ENCODE measurements around the gene USP37.

Gene USP37

GRCh38 chr2:218404351-218405085, 163.6 kb downstream of the USP37 start:
- DNase-seq (ENCODE audit: low read depth in 4 of 4, low spot score in 1 of 4): no peak

- DNase-seq (ENCODE audit: low read depth in 4 of 4, low spot score in 1 of 4): no peak
Measured at GRCh38 chr2:218403810-218404209, 164.3 kb downstream of the USP37 start.

GRCh38 chr2:218402911-218403411, 165.2 kb downstream of the USP37 start:
- DNase-seq (ENCODE audit: low read depth in 4 of 4, low spot score in 1 of 4): no peak

DNA sequence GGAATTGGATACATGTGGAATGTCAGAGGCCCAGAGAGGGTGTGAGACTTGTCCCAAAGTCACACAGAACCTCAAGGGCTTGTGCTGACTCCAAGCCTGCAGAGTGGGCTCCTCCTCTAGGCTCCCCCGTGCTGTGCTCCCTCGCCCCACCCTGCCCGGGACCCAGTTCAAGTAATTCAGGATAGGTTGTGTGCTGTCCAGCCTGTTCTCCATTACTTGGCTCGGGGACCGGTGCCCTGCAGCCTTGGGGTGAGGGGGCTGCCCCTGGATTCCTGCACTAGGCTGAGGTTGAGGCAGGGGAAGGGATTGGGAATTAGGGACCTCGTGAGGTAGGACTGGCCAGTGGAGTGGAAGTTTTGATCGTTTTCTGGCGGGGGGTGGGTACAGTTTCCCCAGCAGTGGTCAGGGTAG, 165.7 kb downstream of the USP37 start:
- no peak for DNase-seq (ENCODE audit: low read depth in 4 of 4, low spot score in 1 of 4)

DNA sequence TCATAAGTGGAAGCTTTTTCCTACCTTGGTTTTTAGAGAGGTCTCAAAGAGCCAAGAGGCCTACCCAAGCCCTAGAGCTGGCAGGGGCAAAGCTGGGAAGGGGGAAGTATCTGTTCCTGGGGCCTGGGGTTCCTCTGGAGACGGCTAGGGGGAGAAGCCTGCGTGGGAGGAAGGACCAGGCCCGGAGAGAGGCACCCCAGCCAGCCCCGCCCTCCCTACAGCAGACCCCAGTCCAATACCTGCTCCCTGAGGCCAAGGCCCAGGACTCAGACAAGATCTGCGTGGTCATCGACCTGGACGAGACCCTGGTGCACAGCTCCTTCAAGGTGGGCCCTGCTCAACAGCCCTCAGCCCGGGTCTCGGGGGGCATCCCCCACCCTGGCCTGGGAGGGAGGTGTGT, 166.3 kb downstream of the USP37 start:
- DNase-seq (ENCODE audit: low read depth in 4 of 4, low spot score in 1 of 4): no peak

- no peak for DNase-seq (ENCODE audit: low read depth in 4 of 4, low spot score in 1 of 4)
Measured at GRCh38 chr2:218400930-218401881, 166.9 kb downstream of the USP37 start.

Data from stimulated activated CD4-positive, alpha-beta T cell treated with anti-CD3 and anti-CD28 coated beads, Interleukin-1b, Interleukin-23, amount 100 ng/mL, for 24 hours (primary cell).